ENCODE measurements around the gene C12orf42. TPM values are rescaled to one million over a fixed set of nuclear protein-coding genes. Genes with fewer than 3 reads are reported as not detected.

C12orf42 gene
- total RNA-seq, 1 donor from 2014 or later = 0.11 TPM

DNA sequence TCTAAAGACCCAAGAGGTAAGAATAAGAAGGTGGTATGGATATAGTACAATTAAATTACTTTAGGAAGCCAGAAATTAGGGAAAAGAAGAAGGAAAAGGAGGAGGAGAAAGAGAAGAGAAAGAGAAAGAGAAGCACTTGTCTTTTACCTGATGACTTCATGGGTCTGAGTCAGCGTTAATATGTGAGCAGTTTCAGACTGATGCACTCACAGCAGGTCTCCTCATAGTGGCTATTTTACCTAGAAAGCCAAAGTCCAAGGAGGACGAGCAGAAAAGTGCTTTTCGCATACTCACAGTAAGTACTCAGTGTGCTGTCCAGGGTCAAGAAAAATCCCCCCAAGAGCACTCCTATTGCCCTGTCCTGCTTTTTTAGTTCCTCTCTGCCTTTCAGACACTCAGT, 222.1 kb downstream of the C12orf42 start:
- no peak for DNase-seq (ENCODE audit: low spot score in 2 of 2, unreplicated experiment in 2 of 2)
- H3K27me3 Mint-ChIP-seq (ENCODE audit: low read depth) = peaks cover 22% of the 10 kb centered on the region
- H3K36me3 Mint-ChIP-seq = no peaks in the 10 kb centered on the region
- no peak overlapping the region for H3K27ac Mint-ChIP-seq
- H3K9me3 Mint-ChIP-seq = no peaks in the 10 kb centered on the region
- TF ChIP-seq, protein P1, sequence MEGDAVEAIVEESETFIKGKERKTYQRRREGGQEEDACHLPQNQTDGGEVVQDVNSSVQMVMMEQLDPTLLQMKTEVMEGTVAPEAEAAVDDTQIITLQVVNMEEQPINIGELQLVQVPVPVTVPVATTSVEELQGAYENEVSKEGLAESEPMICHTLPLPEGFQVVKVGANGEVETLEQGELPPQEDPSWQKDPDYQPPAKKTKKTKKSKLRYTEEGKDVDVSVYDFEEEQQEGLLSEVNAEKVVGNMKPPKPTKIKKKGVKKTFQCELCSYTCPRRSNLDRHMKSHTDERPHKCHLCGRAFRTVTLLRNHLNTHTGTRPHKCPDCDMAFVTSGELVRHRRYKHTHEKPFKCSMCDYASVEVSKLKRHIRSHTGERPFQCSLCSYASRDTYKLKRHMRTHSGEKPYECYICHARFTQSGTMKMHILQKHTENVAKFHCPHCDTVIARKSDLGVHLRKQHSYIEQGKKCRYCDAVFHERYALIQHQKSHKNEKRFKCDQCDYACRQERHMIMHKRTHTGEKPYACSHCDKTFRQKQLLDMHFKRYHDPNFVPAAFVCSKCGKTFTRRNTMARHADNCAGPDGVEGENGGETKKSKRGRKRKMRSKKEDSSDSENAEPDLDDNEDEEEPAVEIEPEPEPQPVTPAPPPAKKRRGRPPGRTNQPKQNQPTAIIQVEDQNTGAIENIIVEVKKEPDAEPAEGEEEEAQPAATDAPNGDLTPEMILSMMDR (IDR thresholded peaks at IDR 0.05; ENCODE audit: unreplicated experiment) = no peak
- peaks cover 7% of the 10 kb centered on the region for H3K4me1 Mint-ChIP-seq
- no peak overlapping the region for H3K4me3 Mint-ChIP-seq

DNA sequence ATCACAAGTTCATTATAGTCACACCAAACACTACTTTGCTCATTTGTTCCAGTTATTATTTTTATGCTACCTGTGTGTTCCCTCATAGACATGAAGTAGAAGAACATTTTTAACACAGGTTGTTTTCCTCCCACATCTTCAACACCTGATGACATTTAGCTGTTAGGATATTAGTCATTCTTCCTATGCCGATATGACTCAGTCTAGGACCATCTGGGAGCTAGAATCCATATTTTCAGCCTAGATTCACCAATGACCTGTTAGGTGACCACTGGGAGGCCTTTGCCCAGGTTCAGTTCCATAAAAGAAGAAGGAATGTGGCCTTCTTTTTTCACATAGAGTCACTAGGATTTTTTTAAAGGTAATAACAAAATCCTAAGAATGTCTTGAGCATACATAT, 222.8 kb downstream of the C12orf42 start:
- Mint-ChIP-seq H3K4me1 (peaks cover 7% of the 10 kb centered on the region), H3K4me3 (no peak overlapping the region), H3K27ac (no peak overlapping the region), H3K36me3 (no peaks in the 10 kb centered on the region), H3K27me3 (ENCODE audit: low read depth) (peaks cover 28% of the 10 kb centered on the region), H3K9me3 (no peaks in the 10 kb centered on the region)
- no peak for DNase-seq (ENCODE audit: low spot score in 2 of 2, unreplicated experiment in 2 of 2)
- TF ChIP-seq, protein P1 (IDR thresholded peaks at IDR 0.05; ENCODE audit: unreplicated experiment) = no peak

DNA sequence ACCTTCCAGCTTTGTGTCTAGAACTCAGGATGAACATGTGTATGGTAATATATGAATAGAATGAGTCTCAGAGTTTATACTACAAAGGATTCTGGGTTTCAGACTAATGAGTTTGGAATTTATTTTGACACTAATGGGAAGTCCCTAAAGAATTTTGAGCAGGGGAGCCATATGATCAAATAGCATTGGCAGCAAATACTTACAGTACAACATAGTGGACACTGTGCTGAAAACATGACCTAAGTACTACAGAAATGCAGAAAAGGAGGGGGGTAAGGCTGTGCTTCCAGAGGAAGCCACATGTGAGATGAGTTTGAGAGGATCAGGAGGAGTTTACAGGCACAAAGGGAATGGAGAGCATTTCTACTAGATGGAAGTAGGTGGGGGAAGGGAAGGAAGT, 225.8 kb downstream of the C12orf42 start:
- Mint-ChIP-seq H3K9me3 (no peaks in the 10 kb centered on the region), H3K27me3 (ENCODE audit: low read depth) (peaks cover 45% of the 10 kb centered on the region), H3K27ac (no peak overlapping the region), H3K4me3 (no peak overlapping the region), H3K4me1 (peaks cover 7% of the 10 kb centered on the region), H3K36me3 (no peaks in the 10 kb centered on the region)
- TF ChIP-seq, protein P1 (IDR thresholded peaks at IDR 0.05; ENCODE audit: unreplicated experiment) = no peak
- no peak for DNase-seq (ENCODE audit: low spot score in 2 of 2, unreplicated experiment in 2 of 2)

DNA sequence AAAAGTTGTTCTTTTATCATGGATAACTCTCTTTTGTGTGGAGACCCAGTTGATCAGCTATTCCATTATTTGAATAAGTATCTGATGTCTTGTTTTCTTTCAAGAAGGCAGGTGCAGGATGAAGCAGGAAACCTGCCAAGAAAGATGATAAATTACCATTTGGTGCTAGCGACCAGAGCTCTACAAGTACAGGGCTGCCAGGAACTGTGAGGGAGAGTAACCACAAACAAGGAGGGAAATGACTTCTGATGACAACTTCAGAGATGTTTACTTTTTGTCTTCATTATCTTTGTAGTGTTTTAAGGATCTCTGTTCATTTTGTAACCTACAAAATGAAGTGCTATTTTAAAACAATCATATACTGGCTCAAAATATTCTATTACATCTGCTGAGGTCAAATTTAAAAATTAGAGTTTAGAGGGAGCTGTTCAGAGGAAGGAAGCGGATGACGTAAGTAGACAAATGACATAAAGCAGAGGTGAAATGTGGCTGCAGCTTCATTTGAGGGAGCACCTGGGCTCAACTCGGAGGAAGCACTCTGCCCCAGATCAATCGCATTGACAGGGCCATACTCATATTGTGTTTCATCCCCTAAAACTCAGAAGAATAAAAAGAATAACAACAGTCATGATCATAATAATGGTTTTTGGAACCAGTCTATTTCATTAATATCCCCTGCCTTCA, 226.8 kb downstream of the C12orf42 start:
- Mint-ChIP-seq H3K4me1 (peaks cover 7% of the 10 kb centered on the region), H3K9me3 (no peaks in the 10 kb centered on the region), H3K36me3 (no peaks in the 10 kb centered on the region), H3K27me3 (ENCODE audit: low read depth) (peaks cover 43% of the 10 kb centered on the region), H3K27ac (no peak overlapping the region), H3K4me3 (no peak overlapping the region)
- no peak for DNase-seq (ENCODE audit: low spot score in 2 of 2, unreplicated experiment in 2 of 2)
- TF ChIP-seq, protein P1 (IDR thresholded peaks at IDR 0.05; ENCODE audit: unreplicated experiment) = no peak

DNA sequence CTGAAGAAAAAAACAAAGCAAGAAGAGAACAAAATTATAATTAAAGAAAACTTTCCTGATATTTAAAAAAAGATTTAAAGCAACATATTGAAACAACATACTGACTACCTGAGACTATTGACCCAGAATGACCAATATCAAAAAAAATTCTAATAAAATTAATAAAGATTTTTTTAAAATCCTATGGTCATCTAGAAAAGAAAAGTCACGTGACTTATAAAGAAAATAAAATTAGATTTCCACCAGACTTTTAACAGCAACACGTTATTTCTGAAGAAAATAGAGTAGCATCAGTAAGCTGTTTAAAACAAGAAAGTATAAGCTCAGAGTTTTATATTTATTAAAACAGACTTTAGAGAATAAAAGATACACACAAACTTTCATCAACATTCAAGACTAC, 238.0 kb downstream of the C12orf42 start:
- H3K4me3 Mint-ChIP-seq = no peak overlapping the region
- H3K27me3 Mint-ChIP-seq (ENCODE audit: low read depth) = no peaks in the 10 kb centered on the region
- H3K4me1 Mint-ChIP-seq = no peaks in the 10 kb centered on the region
- TF ChIP-seq, protein P1 (IDR thresholded peaks at IDR 0.05; ENCODE audit: unreplicated experiment) = no peak
- no peak for DNase-seq (ENCODE audit: low spot score in 2 of 2, unreplicated experiment in 2 of 2)
- H3K9me3 Mint-ChIP-seq = peaks cover 6% of the 10 kb centered on the region
- H3K27ac Mint-ChIP-seq = no peak overlapping the region
- no peaks in the 10 kb centered on the region for H3K36me3 Mint-ChIP-seq

Other genes starting within 250 kb of the C12orf42 start
- not detected in 3 replicates for gene STAB2, start 91.3 kb upstream of the C12orf42 start, total RNA-seq

Data from mesothelial cell of epicardium (in vitro differentiated cells).